ENCODE data around the gene ZNF506. TPM values are rescaled to one million over a fixed set of nuclear protein-coding genes. Genes with fewer than 3 reads are reported as not detected.

Gene ZNF506
- total RNA-seq, 1 donor from 2014 or later: 12.9 TPM

DNA sequence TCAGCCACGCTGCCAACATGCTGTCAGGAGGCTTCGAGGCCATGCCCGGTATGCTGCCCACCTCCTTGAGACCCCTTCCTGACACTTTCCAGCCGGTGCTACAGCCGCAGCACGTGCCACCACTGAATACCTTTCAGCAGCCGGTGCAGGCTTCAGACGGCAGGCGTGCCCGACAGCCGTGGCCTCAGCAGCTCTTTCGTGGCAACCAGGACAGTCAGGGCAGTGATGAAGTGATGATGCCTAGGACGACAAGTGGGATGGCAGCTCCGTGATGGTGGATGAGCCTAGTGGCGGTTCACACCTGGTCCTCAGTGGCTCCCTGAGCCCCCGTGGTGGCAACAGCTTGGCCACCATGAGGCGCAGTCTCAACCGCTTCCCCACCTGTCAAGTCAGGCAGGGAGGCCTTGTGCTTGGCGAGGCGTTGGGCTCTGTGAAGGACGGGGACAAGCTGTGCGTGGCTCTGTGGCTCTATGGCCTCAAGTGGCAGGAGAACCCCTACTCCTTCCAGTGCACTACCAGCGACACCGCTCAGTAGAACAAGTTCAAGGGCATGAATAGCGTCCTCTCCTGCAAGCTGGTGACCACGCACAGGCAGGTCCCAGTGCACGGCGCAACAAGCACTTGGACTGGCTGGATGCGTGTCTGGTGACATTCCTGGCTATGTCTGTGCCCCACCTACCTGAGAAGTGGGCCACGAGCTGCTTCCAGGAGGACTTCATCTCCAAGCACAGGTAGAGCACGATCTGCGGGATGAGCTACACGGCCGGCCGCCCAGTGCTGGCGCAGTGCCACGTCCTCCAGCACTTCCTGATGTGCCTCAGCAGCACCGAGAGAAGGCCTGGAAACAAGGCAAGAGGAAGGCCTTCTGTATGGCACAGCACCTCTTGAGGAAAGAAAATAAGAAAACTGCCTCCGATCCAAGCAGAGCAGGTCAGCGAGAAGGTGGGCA lies 70.4 kb downstream of the ZNF506 start:
- Histone ChIP-seq H3K36me3 (ENCODE audit: insufficient read depth, low read length) (no peaks in the 10 kb centered on the region), H3K79me2 (ENCODE audit: insufficient read depth, low read length) (no peaks in the 10 kb centered on the region), H3K27ac (ENCODE audit: low read depth, low read length) (no peak overlapping the region), H4K20me1 (ENCODE audit: insufficient read depth, low read length) (no peaks in the 10 kb centered on the region), H3K27me3 (ENCODE audit: insufficient read depth, low read length) (no peaks in the 10 kb centered on the region), H3K4me3 (ENCODE audit: insufficient read depth, low read depth, low read length) (no peak overlapping the region), H2AFZ (ENCODE audit: low read depth, low read length) (no peak overlapping the region), H3K4me1 (ENCODE audit: insufficient read depth, low read length) (no peaks in the 10 kb centered on the region), H3K9me3 (ENCODE audit: insufficient read depth, low read depth, low read length) (peaks cover 17% of the 10 kb centered on the region), H3K9ac (ENCODE audit: low read length) (no peak overlapping the region), H3K4me2 (ENCODE audit: low read length) (no peak overlapping the region)
- no peak for TF ChIP-seq EZH2 (IDR thresholded peaks at IDR 0.05; ENCODE audit: insufficient read depth, low read length)
- DNase-seq (ENCODE audit: low read depth) (no peak), FAIRE-seq (no peak)
- Mint-ChIP-seq H3K27me3 (ENCODE audit: low read depth, unreplicated experiment) (peaks cover 2% of the 10 kb centered on the region), H3K4me1 (ENCODE audit: low read depth, unreplicated experiment) (no peaks in the 10 kb centered on the region), H3K9me3 (ENCODE audit: unreplicated experiment) (peaks cover 16% of the 10 kb centered on the region), H3K36me3 (ENCODE audit: low read depth, unreplicated experiment) (peaks cover 5% of the 10 kb centered on the region), H3K4me3 (ENCODE audit: unreplicated experiment) (no peak overlapping the region), H3K27ac (ENCODE audit: unreplicated experiment) (no peak overlapping the region)

DNA sequence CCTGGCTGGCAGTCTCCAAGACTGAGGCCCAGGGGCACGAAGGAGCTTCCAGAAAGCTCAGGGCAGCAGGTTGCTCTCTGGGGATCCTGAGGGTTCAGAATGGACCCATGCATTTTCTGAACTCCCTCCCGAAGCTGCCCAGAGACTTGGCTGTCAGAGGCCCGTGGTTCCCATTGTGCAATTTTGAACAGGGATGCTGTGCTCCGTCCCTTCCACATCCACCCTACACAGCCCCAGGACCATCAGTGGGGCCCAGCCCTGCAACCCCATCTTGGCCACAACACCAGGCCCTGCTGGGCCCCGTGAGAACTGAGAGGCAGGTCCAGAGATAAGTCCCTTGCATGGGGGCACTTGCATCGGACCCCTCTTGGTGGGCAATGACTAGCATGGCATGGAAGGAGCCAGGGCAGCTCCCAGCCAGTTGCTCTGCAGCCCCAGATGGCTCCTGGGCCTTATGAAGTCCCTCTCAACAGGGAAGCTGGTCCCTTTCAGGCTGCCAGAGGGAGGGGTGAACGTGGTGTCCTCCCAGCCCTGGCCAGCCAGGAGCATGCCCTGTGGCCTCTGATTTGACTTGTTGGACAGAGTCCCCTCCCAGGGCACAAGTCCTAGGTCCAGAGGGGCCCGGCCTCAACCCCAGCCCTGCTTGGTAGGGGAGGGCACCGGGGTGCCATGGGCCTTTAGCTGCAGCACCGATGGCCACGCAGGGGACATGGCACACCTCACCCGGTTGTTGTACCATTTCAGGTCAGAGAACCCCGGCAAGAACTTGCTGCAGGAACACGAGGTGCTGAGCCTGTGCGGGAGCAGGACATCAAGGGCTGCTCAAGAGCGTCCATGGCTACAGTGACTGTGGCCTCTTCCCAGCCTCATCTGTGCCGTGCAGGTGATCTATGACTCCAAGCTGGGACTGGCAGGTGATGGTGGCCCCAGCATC lies 71.4 kb downstream of the ZNF506 start:
- Mint-ChIP-seq H3K4me1 (ENCODE audit: low read depth, unreplicated experiment) (no peaks in the 10 kb centered on the region), H3K27me3 (ENCODE audit: low read depth, unreplicated experiment) (peaks cover 3% of the 10 kb centered on the region)

More for the DNA sequence above, 71.4 kb downstream of the ZNF506 start:
- Histone ChIP-seq H4K20me1 (ENCODE audit: insufficient read depth, low read length) (no peaks in the 10 kb centered on the region), H3K9me3 (ENCODE audit: insufficient read depth, low read depth, low read length) (peaks cover 16% of the 10 kb centered on the region), H3K27ac (ENCODE audit: low read depth, low read length) (no peak overlapping the region), H3K4me3 (ENCODE audit: insufficient read depth, low read depth, low read length) (no peak overlapping the region), H3K9ac (ENCODE audit: low read length) (no peak overlapping the region), H3K27me3 (ENCODE audit: insufficient read depth, low read length) (no peaks in the 10 kb centered on the region), H3K36me3 (ENCODE audit: insufficient read depth, low read length) (no peaks in the 10 kb centered on the region), H3K4me1 (ENCODE audit: insufficient read depth, low read length) (no peaks in the 10 kb centered on the region), H3K79me2 (ENCODE audit: insufficient read depth, low read length) (no peaks in the 10 kb centered on the region), H3K4me2 (ENCODE audit: low read length) (no peak overlapping the region), H2AFZ (ENCODE audit: low read depth, low read length) (no peak overlapping the region)
- H3K27ac Mint-ChIP-seq (ENCODE audit: unreplicated experiment): no peak overlapping the region
- no peak for DNase-seq (ENCODE audit: low read depth)
- H3K36me3 Mint-ChIP-seq (ENCODE audit: low read depth, unreplicated experiment): peaks cover 5% of the 10 kb centered on the region
- TF ChIP-seq EZH2 (IDR thresholded peaks at IDR 0.05; ENCODE audit: insufficient read depth, low read length): no peak
- TF ChIP-seq, protein P1, sequence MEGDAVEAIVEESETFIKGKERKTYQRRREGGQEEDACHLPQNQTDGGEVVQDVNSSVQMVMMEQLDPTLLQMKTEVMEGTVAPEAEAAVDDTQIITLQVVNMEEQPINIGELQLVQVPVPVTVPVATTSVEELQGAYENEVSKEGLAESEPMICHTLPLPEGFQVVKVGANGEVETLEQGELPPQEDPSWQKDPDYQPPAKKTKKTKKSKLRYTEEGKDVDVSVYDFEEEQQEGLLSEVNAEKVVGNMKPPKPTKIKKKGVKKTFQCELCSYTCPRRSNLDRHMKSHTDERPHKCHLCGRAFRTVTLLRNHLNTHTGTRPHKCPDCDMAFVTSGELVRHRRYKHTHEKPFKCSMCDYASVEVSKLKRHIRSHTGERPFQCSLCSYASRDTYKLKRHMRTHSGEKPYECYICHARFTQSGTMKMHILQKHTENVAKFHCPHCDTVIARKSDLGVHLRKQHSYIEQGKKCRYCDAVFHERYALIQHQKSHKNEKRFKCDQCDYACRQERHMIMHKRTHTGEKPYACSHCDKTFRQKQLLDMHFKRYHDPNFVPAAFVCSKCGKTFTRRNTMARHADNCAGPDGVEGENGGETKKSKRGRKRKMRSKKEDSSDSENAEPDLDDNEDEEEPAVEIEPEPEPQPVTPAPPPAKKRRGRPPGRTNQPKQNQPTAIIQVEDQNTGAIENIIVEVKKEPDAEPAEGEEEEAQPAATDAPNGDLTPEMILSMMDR (IDR thresholded peaks at IDR 0.05; ENCODE audit: insufficient read depth, low read depth, low read length): no peak
- FAIRE-seq: no peak
- H3K9me3 Mint-ChIP-seq (ENCODE audit: unreplicated experiment): peaks cover 16% of the 10 kb centered on the region
- no peak overlapping the region for H3K4me3 Mint-ChIP-seq (ENCODE audit: unreplicated experiment)

Measured in astrocyte (in vitro differentiated cells and primary cell).